Measurements from ENCODE around the gene PTK6.
"Not testable (repeated sequence)": the region's sequence is repeated elsewhere in the genome, so short reads cannot be mapped to it uniquely, and the experiment has no call there.

PTK6 gene

DNA sequence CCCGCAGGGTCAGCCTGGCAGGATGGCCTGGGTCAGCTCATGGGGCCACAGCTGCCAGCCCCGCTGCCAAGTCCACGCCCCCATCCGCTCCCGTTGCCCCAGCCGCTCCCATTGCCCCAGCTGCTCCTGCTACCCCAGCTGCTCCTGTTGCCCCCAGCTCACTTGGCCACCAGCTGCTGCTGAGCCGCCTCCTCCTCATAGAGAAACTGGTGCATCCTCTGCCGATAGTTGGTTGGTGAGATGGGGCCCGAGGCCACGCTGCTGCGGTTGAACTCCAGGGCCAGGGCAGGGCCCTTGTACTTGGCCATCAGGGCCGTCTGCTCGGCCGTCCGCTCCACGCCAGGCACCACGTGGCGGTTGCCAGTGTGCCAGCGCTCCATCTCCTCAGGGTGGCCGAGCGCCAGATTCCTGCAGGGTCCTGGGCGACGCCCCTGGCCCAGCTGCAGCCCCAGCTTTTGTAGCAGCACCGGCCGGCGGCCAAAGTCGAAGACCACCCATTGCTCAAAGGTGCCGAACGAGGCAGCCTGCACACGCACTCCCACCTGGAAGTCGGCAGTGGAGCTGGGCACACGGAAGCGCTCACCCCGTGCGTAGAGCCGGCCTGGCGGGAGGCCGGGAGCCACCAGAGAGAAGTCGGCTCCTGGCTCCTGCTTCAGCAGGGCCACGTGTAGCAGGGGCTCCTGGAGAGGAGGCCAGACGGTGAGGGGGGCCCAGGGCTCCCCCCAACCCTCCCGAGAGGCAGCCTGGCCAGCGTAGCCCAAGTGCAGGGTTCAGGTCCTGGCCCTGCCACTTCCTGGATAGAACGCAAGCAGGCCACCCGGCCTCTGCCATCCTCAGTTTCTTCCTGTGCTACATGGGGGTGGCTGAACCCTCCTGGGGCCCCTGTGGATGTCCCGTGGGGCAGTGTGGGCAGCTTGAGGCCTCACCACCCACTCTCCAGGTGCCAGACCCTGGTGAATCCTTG lies 32.1 kb upstream of the PTK6 start:
- DNase-seq (ENCODE audit: low spot score): no peak

DNA sequence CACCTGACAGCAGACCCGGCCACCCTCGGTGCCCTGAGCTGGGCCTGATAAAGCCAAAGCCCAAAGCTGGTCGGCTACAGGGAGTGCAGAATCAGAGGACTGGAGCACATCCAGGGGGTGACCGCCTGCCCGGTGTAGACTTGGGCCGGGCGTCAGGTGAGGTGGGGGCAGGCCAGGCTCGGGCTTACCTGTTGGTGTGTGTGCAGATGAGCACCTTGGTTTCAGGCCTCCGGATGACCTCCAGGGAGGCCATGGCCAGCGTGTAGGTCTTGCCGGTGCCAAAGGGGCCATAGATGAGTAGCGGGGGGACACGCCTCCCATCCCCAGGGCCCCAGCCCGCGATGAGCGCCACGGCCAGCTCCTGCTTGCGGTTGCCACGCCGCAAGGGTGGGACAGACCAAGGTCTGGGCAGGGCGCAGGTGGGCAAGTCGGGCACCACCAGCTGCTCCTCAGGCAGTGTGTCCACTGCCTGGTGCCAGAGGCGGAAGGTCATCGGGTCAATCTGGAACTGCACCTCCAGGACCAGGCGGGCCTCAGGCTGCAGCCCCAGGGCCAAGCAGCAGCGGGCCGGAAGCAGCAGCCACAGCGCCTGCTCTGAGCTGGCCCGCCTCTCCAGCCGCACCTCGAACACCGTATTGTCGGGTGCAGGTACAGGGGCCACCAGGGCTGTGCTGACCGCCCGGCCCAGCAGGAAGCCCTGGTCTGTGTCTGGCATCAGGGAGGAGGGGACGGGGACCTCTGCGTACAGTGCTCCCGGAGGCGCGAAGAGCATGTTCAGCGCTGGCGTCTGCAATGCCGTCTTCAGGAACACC lies 31.2 kb upstream of the PTK6 start:
- no peak for DNase-seq (ENCODE audit: low spot score)

DNA sequence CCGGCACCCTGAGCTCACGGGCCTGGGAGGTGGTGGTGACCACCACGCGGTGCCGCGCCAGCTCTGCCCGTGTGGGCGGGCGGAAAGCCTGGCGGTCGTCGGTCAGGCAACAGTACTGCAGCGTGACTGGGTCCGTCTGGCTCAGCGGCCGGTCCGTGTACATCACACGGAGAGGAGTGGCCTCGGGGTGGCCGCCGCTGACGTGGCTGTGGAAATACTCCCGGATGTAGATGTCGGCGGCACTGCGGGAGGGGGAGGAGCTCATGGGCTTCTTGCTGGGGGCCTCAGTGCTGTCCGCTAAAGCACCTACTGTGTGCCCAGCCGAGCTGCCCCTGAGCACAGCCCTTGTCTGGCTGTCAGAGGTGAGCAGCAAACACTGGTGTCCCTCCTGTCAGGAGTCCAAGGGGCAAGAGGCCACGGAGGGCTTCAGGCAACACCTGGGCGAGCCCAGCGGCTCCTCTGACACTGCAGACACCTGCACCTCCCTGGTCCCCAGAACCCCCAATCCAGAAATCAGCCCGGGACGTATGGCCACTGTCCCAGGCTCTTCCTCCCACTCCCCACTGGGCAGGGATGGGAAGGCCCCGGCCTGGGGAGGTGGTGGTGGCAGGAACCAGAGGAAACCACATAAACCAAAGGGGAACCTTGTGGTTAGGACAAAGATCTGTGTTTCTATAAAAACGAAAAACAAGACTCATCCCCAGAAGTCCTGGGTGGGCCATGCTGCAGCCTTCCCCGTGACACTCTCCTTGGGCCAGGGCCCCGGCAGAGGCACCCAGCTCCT lies 30.4 kb upstream of the PTK6 start:
- DNase-seq (ENCODE audit: low spot score): no peak

DNA sequence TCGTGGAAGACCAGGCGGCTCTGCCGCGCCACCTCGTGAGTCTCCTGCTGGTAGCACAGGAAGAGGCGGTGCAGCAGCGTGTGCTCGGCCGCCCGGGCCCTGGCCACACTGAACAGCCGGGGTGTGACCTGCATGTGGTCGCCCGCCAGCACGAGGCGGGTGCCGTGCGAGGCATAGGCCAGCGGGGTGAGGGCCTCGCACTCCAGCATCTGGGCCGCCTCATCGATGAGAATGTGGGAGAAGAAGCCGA lies 29.9 kb upstream of the PTK6 start:
- DNase-seq (ENCODE audit: low spot score): no peak

DNA sequence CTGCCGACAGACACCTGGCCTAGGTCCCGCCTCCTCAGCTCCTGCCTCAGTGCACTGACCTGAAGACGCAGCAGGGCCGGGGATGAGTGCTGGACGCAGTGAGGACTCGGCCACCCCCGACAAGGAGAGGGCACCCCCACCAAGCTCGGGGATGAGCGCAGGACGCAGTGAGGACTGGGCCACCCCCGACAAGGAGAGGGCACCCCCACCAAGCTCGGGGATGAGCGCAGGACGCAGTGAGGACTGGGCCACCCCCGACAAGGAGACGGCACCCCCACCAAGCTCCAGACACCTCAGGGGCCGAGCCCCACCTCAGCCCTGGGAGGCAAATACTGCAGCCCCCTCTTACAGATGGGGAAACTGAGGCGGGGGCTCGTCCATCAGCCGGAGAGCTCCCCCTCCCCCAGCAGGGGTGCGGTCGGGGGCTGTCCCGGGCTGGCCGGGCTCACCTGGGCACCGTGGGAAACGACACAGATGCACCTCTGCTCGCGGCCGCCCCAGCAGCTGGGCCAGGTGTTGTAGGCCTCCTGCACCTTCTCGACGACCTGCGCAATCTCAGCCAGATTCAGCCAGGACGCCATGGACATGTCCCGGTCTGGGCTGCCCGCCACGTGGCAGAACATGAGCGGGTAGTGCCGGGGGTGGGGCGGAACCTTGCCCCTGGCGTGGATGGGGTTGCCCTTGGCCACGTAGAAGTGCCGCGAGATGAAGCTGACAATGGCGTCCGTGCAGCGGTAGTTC lies 29.4 kb upstream of the PTK6 start:
- no peak for DNase-seq (ENCODE audit: low spot score)

DNA sequence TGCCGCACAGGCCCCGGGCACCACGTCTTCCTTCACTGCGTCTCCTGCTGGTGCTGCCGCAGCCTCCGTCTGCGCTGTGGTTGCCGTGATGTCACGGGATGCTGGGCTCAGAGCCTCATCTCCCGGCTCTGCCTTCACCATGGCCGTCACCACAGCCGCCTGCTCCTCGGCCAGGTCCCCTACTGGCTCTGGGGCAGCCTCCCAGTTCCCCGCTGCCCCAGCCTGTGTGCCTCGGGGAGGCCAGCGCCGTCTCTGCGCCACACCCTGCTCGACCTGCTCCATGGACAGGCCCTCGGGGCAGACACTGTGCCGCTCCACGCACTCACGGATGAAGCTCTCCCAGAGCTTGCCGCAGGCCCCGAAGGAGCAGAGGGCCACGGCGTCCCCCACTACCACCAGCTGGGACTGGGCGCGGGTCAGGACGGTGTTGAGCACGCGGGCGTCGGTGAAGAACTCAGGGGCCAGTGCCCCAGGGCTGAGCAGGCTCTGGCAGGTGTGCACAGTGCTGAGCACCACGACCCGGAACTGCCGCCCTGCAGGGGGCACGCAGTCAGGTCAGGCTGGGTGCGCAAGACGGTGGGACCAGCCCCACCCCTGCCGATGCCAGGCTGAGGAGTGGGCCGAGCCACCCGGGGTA lies 28.6 kb upstream of the PTK6 start:
- DNase-seq (ENCODE audit: low spot score): no peak

GRCh38 chr20:63565021-63565698 lies 28.0 kb upstream of the PTK6 start:
- DNase-seq (ENCODE audit: low spot score): no peak

GRCh38 chr20:63564036-63564810 lies 27.0 kb upstream of the PTK6 start:
- no peak for DNase-seq (ENCODE audit: low spot score)

DNA sequence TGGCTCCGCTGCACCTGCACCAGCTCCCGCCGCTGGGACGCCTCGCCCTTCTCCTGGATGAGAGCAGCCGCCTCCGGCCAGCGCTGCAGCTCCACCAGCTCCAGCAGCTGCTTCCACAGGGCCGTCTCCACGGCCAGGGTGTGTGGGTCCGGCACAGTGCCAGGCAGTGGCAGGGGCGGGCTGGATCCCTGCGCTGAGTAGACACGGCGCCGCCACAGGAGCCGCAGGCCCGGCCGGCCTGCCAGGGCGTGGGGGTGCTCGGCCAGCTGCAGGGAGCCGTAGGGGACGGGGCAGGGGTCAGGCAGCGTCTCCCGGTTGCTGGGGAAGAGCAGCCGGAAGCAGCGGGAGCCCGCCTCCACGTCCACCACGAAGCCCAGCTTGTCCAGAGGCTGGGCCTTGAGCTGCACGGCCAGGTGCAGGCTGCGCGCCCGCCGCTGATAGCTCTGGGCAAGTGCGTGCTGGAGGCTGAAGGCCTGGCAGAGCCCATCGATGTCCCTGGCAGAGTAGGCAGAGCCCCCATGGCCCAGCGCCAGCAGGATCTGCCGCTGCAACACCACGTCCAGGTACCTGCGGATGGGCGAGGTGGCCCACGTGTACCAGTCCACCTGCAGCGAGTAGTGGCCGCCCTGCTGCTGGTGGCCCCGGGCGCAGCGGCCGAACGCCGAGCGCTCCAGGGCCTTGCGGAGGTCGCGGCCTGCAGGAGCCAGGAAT lies 26.2 kb upstream of the PTK6 start:
- DNase-seq (ENCODE audit: low spot score): no peak

GRCh38 chr20:63562461-63563224 lies 25.5 kb upstream of the PTK6 start:
- no peak for DNase-seq (ENCODE audit: low spot score)

- DNase-seq (ENCODE audit: low spot score): no peak
These were observed 24.6 kb upstream of the PTK6 start for GRCh38 chr20:63561624-63562396.

- no peak for DNase-seq (ENCODE audit: low spot score)
These were observed 23.9 kb upstream of the PTK6 start for GRCh38 chr20:63560856-63561609.

GRCh38 chr20:63560333-63560805 lies 23.2 kb upstream of the PTK6 start:
- DNase-seq (ENCODE audit: low spot score): no peak

- not testable (repeated sequence) for DNase-seq (ENCODE audit: low spot score)
These were observed 22.5 kb upstream of the PTK6 start for GRCh38 chr20:63559485-63560332.

DNA sequence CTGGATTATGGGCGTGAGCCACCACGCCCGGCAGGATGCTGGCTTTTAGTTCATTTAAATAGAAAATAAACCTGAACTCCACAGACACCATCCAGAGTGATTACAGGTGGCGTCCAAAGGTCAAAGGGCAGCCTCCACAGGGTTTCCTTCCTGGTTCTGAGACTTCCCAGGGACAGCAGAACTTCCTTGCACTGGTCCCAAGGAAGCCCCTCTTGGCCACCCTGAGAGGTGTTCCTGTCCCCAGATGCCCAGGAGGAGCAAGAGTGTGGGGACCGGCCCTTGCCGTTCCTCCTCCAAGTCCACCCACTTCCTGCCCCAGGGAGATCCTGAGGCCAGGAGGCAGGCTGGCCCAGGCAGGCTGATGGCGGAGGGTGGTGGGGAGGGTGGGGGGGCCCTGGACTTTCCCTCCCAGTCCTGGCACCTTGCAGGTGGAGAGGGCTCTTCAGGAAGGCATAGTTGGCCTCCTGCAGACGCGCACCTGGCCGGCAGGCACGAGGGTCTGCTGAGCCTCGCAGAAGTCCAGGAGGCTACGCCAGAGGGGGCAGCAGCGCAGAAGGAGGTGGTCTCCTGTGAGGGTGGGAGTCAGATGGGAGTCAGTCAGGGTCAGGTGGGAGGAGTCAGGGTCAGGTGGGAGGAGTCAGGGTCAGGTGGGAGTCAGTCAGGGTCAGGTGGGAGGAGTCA lies 21.8 kb upstream of the PTK6 start:
- DNase-seq (ENCODE audit: low spot score): no peak
